Hepatocyte (in vitro differentiated cells): ENCODE measurements around the gene SIK3. TPM values are rescaled to one million over a fixed set of nuclear protein-coding genes. Genes with fewer than 3 reads are reported as not detected.

Experiments used
- DNase-seq: peaks from one replicate; pipeline ENCODE4 v3.0.0-alpha.2; 2016; ENCODE audit warnings: low spot score
- H2AFZ ChIP-seq: fragments of 200-600 bp; sonication (generic); 2 replicates; pipeline ENCODE4 v1.6.0; 2016; ENCODE audit warnings: antibody characterized with exemption, mild to moderate bottlenecking
- H3K27ac ChIP-seq: fragments of 200-600 bp; sonication (generic); 2 replicates; pipeline ENCODE4 v1.5.1; 2016; ENCODE audit warnings: mild to moderate bottlenecking
- H3K27me3 ChIP-seq: fragments of 200-600 bp; sonication (generic); 2 replicates; pipeline ENCODE4 v1.6.1; 2016
- H3K36me3 ChIP-seq: fragments of 200-600 bp; sonication (generic); replicated peaks from 2 replicates; pipeline ENCODE4 v1.5.1; 2016; ENCODE audit warnings: low read depth; ENCODE audit not compliant: insufficient read depth
- H3K4me1 ChIP-seq: fragments of 200-600 bp; sonication (generic); 2 replicates; pipeline ENCODE4 v1.5.1; 2016; ENCODE audit warnings: mild to moderate bottlenecking, moderate library complexity; ENCODE audit not compliant: insufficient read depth
- H3K4me2 ChIP-seq: fragments of 200-600 bp; sonication (generic); 2 replicates; pipeline ENCODE4 v1.6.0; 2016
- H3K4me3 ChIP-seq: fragments of 200-600 bp; sonication (generic); 2 replicates; pipeline ENCODE4 v1.5.1; 2016; ENCODE audit warnings: mild to moderate bottlenecking
- H3K79me2 ChIP-seq: fragments of 200-600 bp; sonication (generic); 2 replicates; pipeline ENCODE4 v1.6.0; 2017; ENCODE audit warnings: mild to moderate bottlenecking
- H3K9me2 ChIP-seq: fragments of 200-600 bp; sonication (generic); replicated peaks from 2 replicates; pipeline ENCODE4 v1.6.0; 2017; ENCODE audit warnings: mild to moderate bottlenecking; ENCODE audit not compliant: insufficient read depth
- H3K9me3 ChIP-seq: fragments of 200-600 bp; sonication (generic); 2 replicates; pipeline ENCODE4 v1.5.1; 2016; ENCODE audit warnings: low read depth, mild to moderate bottlenecking
- H4K20me1 ChIP-seq: fragments of 200-600 bp; sonication (generic); 2 replicates; pipeline ENCODE4 v1.6.0; 2016; ENCODE audit warnings: mild to moderate bottlenecking; ENCODE audit not compliant: insufficient read depth, poor library complexity, severe bottlenecking
- CTCF ChIP-seq: fragments of 200-600 bp; sonication (generic); IDR thresholded peaks from 2 replicates; pipeline ENCODE4 v1.5.1; 2016; ENCODE audit warnings: antibody characterized with exemption, mild to moderate bottlenecking; ENCODE audit not compliant: poor library complexity
- EZH2 ChIP-seq: fragments of 200-600 bp; sonication (generic); IDR thresholded peaks from 2 replicates; pipeline ENCODE4 v1.6.1; 2016; ENCODE audit warnings: antibody characterized with exemption, mild to moderate bottlenecking, borderline replicate concordance
- EZH2phosphoT487 ChIP-seq: fragments of 200-600 bp; sonication (generic); IDR thresholded peaks from one replicate; pipeline ENCODE4 v1.6.1; 2018; ENCODE audit warnings: antibody characterized with exemption, mild to moderate bottlenecking, low read depth, moderate library complexity; ENCODE audit not compliant: unreplicated experiment, severe bottlenecking
- WGBS: methylation state at CpG from one replicate; pipeline ENCODE4 v1.1.6; 2016; ENCODE audit warnings: low lambda C conversion rate; ENCODE audit errors: missing lambda C conversion rate; 5-methylcytosine and 5-hydroxymethylcytosine counted together
- polyA plus RNA-seq: library from polyadenylated mRNA; unstranded; fragments of >200 nt; fragmentation: Nextera tagmentation; extraction: Ambion mirVana; gene quantifications from 2 replicates; pipeline ENCODE4 v1.2.1, GENCODE V29; 2016
- total RNA-seq: library from RNA; depleted of rRNA; stranded (reverse); fragments of >200 nt; gene quantifications from 2 replicates; pipeline ENCODE4 v1.2.3, GENCODE V29; 2014

Gene SIK3
- total and polyA plus RNA-seq, 2 experiments from 2014 or later: 15.8 to 17.7 TPM

- no peak for DNase-seq
- no peaks in the 10 kb centered on the region for H3K4me1 ChIP-seq
- H3K9me2 ChIP-seq: no peaks in the 10 kb centered on the region
- H4K20me1 ChIP-seq: peaks cover 22% of the 10 kb centered on the region
- no peaks in the 10 kb centered on the region for H3K36me3 ChIP-seq
- H3K4me2 ChIP-seq: no peak overlapping the region
- WGBS: 56% methylated on average over 3 of the region's 3 CpGs
- TF ChIP-seq CTCF (no peak), EZH2phosphoT487 (no peak), EZH2 (no peak)
- peaks cover 43% of the 10 kb centered on the region for H3K79me2 ChIP-seq
- H3K4me3 ChIP-seq: no peak overlapping the region
- no peaks in the 10 kb centered on the region for H3K9me3 ChIP-seq
- H3K27me3 ChIP-seq: no peaks in the 10 kb centered on the region
- no peak overlapping the region for H3K27ac ChIP-seq
- no peak overlapping the region for H2AFZ ChIP-seq
Measured at GRCh38 chr11:116958246-116958645, 140.0 kb downstream of the SIK3 start.

GRCh38 chr11:116955949-116956348 lies 142.3 kb downstream of the SIK3 start:
- no peak overlapping the region for H2AFZ ChIP-seq
- no peak overlapping the region for H3K4me2 ChIP-seq
- peaks cover 16% of the 10 kb centered on the region for H4K20me1 ChIP-seq
- no peak overlapping the region for H3K27ac ChIP-seq
- DNase-seq: no peak
- peaks cover 26% of the 10 kb centered on the region for H3K79me2 ChIP-seq
- H3K9me3 ChIP-seq: no peaks in the 10 kb centered on the region
- H3K27me3 ChIP-seq: no peaks in the 10 kb centered on the region
- no peak overlapping the region for H3K4me3 ChIP-seq
- TF ChIP-seq CTCF: no peak
- TF ChIP-seq EZH2phosphoT487: no peak
- TF ChIP-seq EZH2: no peak
- WGBS: 84% methylated on average over 4 of the region's 4 CpGs
- H3K36me3 ChIP-seq: no peaks in the 10 kb centered on the region
- H3K9me2 ChIP-seq: no peaks in the 10 kb centered on the region
- H3K4me1 ChIP-seq: no peaks in the 10 kb centered on the region

GRCh38 chr11:116955548-116955947 lies 142.7 kb downstream of the SIK3 start:
- H4K20me1 ChIP-seq: peaks cover 16% of the 10 kb centered on the region
- peaks cover 26% of the 10 kb centered on the region for H3K79me2 ChIP-seq
- no peaks in the 10 kb centered on the region for H3K27me3 ChIP-seq
- TF ChIP-seq EZH2 (no peak), CTCF (no peak), EZH2phosphoT487 (no peak)
- H3K36me3 ChIP-seq: no peaks in the 10 kb centered on the region
- H3K4me2 ChIP-seq: no peak overlapping the region
- no peak overlapping the region for H2AFZ ChIP-seq
- no peaks in the 10 kb centered on the region for H3K9me2 ChIP-seq
- no peak overlapping the region for H3K27ac ChIP-seq
- H3K4me3 ChIP-seq: no peak overlapping the region
- H3K9me3 ChIP-seq: no peaks in the 10 kb centered on the region
- no peaks in the 10 kb centered on the region for H3K4me1 ChIP-seq
- DNase-seq: no peak
- WGBS: 96% methylated on average over 3 of the region's 3 CpGs
